NCI-H2081 treated with DMSO at 0.1 percent for 48 hours (cell line): ENCODE measurements around the gene ID3.

Experiments used
- DNase-seq: peaks from one replicate; lab custom pipeline; 2025; lab: John Stamatoyannopoulos, UW

The ID3 gene

GRCh38 chr1:23564529-23565122 lies 5.3 kb upstream of the ID3 start:
- DNase-seq, result no peak

GRCh38 chr1:23563755-23564374 lies 4.6 kb upstream of the ID3 start:
- no peak for DNase-seq

GRCh38 chr1:23563003-23563402 lies 3.7 kb upstream of the ID3 start:
- no peak for DNase-seq

- peak; percentile 92 for DNase-seq
These were observed 3.0 kb upstream of the ID3 start for GRCh38 chr1:23562137-23562876.

GRCh38 chr1:23561813-23562100 lies 2.5 kb upstream of the ID3 start:
- no peak for DNase-seq

- DNase-seq, result no peak
These were observed 1.9 kb upstream of the ID3 start for GRCh38 chr1:23561076-23561812.

GRCh38 chr1:23559985-23560741 lies 862 bp upstream of the ID3 start:
- no peak for DNase-seq

- no peak for DNase-seq
These were observed 497 bp downstream of the ID3 start for GRCh38 chr1:23558872-23559135.

- peak; percentile 35 for DNase-seq
These were observed 995 bp downstream of the ID3 start for GRCh38 chr1:23558140-23558871.

- no peak for DNase-seq
These were observed 1.7 kb downstream of the ID3 start for GRCh38 chr1:23557471-23558124.

GRCh38 chr1:23556635-23557470 lies 2.4 kb downstream of the ID3 start:
- no peak for DNase-seq

GRCh38 chr1:23555986-23556634 lies 3.2 kb downstream of the ID3 start:
- peak; percentile 17 for DNase-seq

- no peak for DNase-seq
These were observed 3.9 kb downstream of the ID3 start for GRCh38 chr1:23555270-23555985.

- peak; percentile 89 for DNase-seq
These were observed 4.6 kb downstream of the ID3 start for GRCh38 chr1:23554481-23555269.

- DNase-seq, result no peak
These were observed 5.2 kb downstream of the ID3 start for GRCh38 chr1:23554127-23554480.

GRCh38 chr1:23553231-23554126 lies 5.8 kb downstream of the ID3 start:
- no peak for DNase-seq

GRCh38 chr1:23551849-23552248 lies 7.5 kb downstream of the ID3 start:
- DNase-seq, result no peak
